Measurements from ENCODE around the gene NOTCH1. TPM values are rescaled to one million over a fixed set of nuclear protein-coding genes. Genes with fewer than 3 reads are reported as not detected.

The NOTCH1 gene
- total RNA-seq, 3 donors from 2014 or later: 59.0 to 101 (median 72.6) TPM

DNA sequence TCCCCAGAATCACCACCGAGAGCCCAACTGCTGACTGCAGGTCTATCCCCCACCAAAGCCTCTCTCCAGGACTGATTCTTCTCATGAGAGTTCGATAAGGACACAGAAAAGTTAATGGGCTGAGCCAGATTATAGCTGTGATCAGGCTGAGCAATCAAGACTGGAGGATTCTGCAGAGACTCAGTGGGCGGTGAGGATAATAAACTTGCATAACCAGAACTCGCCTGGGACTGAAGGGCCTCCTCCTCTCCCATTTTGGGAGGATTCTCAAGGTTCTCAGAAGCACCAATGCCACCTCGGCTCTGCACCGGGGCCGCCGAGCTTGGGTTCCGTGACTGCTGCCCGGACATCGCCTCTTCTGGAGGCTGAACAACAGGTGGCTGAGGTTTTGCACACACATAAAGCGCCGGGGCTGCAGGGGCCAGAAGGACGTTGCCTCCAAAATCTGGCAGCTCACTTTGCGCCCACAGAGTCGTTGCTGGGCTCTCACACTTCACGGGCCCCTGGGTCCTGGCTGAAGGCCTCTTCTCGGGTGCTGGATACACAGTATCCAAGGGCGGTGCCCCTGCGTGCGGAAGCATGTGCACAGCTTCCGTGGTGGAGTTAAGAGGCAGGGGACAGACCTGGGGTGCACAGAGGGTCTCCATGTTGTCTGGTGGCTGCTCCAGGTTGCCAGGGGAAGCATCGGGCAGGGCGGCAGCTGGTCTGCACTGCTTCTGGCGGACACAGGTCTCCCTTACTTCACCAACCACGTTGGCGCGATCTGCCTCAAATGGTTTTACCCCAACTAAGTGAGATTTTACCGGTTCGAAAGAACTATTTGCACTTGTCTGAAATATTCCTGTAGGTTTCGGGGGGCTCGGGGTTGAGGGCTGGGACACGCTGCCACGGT, 70.6 kb downstream of the NOTCH1 start:
- TF ChIP-seq, protein P1, sequence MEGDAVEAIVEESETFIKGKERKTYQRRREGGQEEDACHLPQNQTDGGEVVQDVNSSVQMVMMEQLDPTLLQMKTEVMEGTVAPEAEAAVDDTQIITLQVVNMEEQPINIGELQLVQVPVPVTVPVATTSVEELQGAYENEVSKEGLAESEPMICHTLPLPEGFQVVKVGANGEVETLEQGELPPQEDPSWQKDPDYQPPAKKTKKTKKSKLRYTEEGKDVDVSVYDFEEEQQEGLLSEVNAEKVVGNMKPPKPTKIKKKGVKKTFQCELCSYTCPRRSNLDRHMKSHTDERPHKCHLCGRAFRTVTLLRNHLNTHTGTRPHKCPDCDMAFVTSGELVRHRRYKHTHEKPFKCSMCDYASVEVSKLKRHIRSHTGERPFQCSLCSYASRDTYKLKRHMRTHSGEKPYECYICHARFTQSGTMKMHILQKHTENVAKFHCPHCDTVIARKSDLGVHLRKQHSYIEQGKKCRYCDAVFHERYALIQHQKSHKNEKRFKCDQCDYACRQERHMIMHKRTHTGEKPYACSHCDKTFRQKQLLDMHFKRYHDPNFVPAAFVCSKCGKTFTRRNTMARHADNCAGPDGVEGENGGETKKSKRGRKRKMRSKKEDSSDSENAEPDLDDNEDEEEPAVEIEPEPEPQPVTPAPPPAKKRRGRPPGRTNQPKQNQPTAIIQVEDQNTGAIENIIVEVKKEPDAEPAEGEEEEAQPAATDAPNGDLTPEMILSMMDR (IDR thresholded peaks at IDR 0.05): no peak
- no peaks in the 10 kb centered on the region for H3K36me3 ChIP-seq (ENCODE audit: low read depth)
- intact Hi-C loops (cut with DNase I, micrococcal nuclease): no loop called here

DNA sequence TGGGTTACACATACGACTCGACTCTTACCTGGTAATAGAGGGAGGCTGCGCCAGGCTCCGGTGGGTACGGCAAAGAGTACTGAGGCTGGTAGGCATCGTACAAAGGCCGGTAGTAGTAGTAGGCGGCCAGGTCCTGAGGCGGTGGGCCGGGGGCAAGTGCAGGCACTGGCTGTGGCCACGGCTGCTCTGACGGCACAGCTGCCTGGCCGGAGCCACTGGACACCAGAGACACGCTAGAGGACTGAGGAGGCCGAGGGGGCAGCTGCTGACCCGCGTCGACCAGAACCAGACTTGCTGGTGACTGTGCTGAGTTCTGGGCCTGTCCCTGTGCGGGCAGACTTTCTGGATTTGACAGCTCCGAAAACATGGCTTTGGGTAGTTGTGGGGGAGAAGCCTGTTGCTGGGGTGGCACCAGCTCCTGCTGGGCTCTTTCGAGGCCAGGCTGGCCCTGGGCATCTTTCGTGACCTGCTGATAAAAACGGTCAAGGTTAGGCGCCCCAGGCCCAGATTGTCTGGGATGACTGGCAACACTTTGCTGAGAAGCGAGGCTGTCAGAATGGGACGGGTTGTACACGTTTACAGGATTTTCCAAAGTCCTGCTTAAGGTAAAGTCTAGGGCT, 71.7 kb downstream of the NOTCH1 start:
- H3K9me3 ChIP-seq: no peaks in the 10 kb centered on the region
- no peaks in the 10 kb centered on the region for H3K36me3 ChIP-seq (ENCODE audit: low read depth)
- H3K4me1 ChIP-seq (ENCODE audit: low read depth): no peaks in the 10 kb centered on the region
- no peak overlapping the region for H3K4me3 ChIP-seq
- DNase-seq (no peak), ATAC-seq (no peak)
- TF ChIP-seq, protein P1 (IDR thresholded peaks at IDR 0.05): no peak
- intact Hi-C loops (cut with DNase I, micrococcal nuclease): no loop called here

More for the DNA sequence above, 70.6 kb downstream of the NOTCH1 start:
- Histone ChIP-seq H3K9me3 (no peaks in the 10 kb centered on the region), H3K4me3 (no peak overlapping the region), H3K4me1 (ENCODE audit: low read depth) (no peaks in the 10 kb centered on the region)
- ATAC-seq: no peak
- no peak for DNase-seq

DNA sequence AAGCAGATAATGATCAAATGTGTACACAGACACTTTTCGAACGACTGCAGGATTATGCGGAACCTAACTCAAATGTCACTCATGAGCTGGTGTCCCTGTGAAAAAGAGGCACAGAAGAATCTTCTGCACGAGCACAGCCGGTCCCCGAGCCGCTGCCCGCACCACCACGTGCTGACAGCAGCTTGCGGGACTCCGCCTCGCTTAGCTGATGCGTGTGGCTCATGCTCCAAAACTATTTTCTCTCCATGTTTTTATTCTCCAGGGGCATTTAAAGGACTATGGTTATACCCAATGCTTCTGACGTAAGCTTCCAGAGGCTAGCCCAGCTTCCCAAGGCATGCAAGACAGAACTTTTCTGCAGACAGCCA, 72.5 kb downstream of the NOTCH1 start:
- TF ChIP-seq, protein P1 (IDR thresholded peaks at IDR 0.05): no peak
- Histone ChIP-seq H3K4me1 (ENCODE audit: low read depth) (no peaks in the 10 kb centered on the region), H3K36me3 (ENCODE audit: low read depth) (no peaks in the 10 kb centered on the region), H3K4me3 (no peak overlapping the region), H3K9me3 (no peaks in the 10 kb centered on the region)
- DNase-seq (no peak), ATAC-seq (no peak)
- intact Hi-C loops (cut with DNase I, micrococcal nuclease): no loop called here

DNA sequence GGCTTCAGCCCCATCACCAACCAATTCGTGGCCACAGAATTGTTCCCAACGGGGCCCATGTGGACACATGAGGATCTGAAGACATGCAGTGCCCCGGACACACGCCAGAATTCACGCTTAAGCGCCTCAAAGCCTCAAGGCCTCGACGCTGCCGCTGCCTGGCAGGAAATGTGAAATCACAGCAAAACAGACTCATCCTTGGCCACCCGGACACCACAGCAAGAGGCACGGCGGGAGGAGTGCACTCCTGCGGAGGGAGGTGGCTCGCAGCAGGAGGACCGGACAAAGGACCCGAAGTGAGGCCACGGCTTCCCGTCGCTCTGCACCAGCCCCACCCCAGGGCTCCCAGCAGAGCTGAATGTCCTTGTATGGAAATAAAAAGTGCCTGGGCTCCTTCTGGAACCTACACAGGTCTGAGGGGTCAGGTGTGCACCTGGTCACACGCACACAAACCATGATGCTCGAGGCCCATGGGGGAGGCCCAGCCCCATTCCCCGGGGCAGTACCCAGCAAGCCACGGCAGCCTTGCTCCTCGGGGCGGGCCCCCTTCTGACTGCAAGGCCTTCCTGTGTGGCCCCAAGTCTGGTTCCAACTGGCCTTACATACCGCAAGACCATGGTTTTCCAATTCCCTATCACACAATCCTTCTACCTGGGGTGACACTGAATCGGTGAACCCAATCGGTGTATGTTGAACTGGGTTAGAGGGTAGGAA, 73.1 kb downstream of the NOTCH1 start:
- intact Hi-C loops (cut with DNase I, micrococcal nuclease): no loop called here
- no peaks in the 10 kb centered on the region for H3K36me3 ChIP-seq (ENCODE audit: low read depth)

DNA sequence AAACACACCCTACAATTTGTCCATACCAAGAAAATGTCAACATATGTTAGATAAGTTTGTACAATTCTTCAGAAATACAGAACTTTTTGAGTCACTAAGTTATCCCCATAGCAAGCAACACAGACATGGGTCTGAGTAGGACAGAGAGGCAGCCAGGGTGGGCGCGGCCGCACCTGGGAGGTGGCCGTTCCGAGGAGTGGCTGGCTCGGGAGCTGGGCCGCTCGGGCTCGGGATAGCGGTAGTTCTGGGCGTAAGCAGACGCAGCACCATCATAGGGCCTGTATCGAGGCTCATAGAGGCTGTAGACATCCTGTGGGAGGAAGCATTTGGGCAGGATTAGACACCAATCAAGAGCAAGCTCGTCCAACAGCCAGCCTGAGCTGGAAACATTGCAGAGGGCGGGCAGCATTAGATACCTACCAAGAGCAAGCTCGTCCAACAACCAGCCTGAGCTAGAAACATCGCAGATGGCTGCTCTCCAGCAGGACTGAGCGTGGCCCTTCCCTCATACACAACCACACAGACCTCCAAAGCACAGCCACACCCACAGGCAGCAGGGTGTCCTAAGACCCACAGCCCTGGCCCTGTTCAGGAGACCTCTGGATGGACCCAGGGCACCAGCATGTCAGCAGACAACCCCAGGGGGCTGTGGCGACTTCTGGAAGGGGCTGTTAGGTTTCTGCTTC, 73.9 kb downstream of the NOTCH1 start:
- ATAC-seq (no peak), DNase-seq (no peak)
- H3K9me3 ChIP-seq: no peaks in the 10 kb centered on the region
- H3K4me1 ChIP-seq (ENCODE audit: low read depth): no peaks in the 10 kb centered on the region
- H3K36me3 ChIP-seq (ENCODE audit: low read depth): no peaks in the 10 kb centered on the region
- no peak overlapping the region for H3K4me3 ChIP-seq
- TF ChIP-seq, protein P1 (IDR thresholded peaks at IDR 0.05): no peak
- intact Hi-C loops (cut with DNase I, micrococcal nuclease): no loop called here

More for the DNA sequence above, 73.1 kb downstream of the NOTCH1 start:
- DNase-seq: no peak
- no peak for ATAC-seq
- Histone ChIP-seq H3K4me3 (no peak overlapping the region), H3K9me3 (no peaks in the 10 kb centered on the region), H3K4me1 (ENCODE audit: low read depth) (no peaks in the 10 kb centered on the region)
- TF ChIP-seq, protein P1 (IDR thresholded peaks at IDR 0.05): no peak

Data from mucosa of descending colon (tissue), 3 donors.